AG04450 (cell line): ENCODE measurements around the gene AMHR2. TPM values are rescaled to one million over a fixed set of nuclear protein-coding genes. Genes with fewer than 3 reads are reported as not detected.
A peak's percentile ranks its signal among the peaks of the same experiment; 100 is the strongest.

Experiments used
- CTCF ChIA-PET: fragments of 300-600, 350-600 bp; formaldehyde crosslinking; extraction: SDS; loops from one replicate; lab custom pipeline; 2022; ENCODE audit warnings: antibody characterized with exemption, inconsistent platforms; lab: Charles Lee
- POLR2A ChIA-PET: fragments of 350-600 bp; formaldehyde crosslinking; extraction: SDS; loops from one replicate; lab custom pipeline; 2021; ENCODE audit warnings: antibody characterized with exemption, inconsistent platforms; lab: Yijun Ruan, JAX
- DNase-seq: peaks from one replicate; pipeline ENCODE4 v3.0.0-alpha.2; 2011; ENCODE audit warnings: low read depth, low spot score
- H3K27ac ChIP-seq: one replicate; pipeline ENCODE4 v1.5.1; 2012; ENCODE audit warnings: low read depth, low read length, control low read depth
- H3K27me3 ChIP-seq: one replicate; pipeline ENCODE4 v1.6.0; 2012; ENCODE audit warnings: low read length; ENCODE audit not compliant: control insufficient read depth, insufficient read depth
- H3K4me3 ChIP-seq: 2 replicates; pipeline ENCODE4 v1.5.1; 2011; ENCODE audit warnings: mild to moderate bottlenecking, low read depth, low read length, control low read depth
- H3K9me3 ChIP-seq: 2 replicates; pipeline ENCODE4 v1.5.1; 2012; ENCODE audit warnings: low read length; ENCODE audit not compliant: control insufficient read depth, insufficient read depth
- polyA plus RNA-seq: library from polyadenylated mRNA; depleted of rRNA; stranded (reverse); fragments of >200 nt; gene quantifications from 2 replicates; pipeline ENCODE4 v1.2.3, GENCODE V29; 2011
- TF ChIP-seq, protein P1 (sequence below): IDR thresholded peaks from 2 replicates; pipeline ENCODE4 v1.5.1; 2011; ENCODE audit warnings: low read depth, low read length, control low read depth, inconsistent platforms

Gene AMHR2
- polyA plus RNA-seq, 1 experiment: not detected

DNA sequence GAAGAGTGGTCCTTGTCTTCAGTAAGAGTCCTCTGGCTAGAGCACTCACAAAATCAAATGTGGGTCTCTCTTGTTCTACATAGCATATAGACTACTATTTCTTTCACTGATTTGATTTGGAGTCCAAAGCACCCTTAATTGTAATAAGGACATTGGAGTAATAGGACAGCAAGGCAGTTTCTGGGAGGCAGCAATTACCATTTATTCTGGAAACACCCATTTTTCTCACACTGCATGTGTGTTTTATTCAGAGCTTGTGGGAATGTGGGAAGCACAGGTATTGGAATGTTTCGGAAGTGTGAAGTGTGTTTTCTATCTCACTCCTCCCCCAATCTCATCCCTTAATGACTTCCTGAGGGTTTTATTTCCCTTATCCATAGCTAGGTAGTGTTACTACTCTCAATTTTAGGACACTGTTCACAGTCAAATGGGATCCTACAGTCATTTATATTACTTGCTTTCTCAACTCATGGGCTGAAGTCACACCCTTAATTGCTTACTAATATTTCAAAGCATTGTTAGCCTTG, 48.5 kb downstream of the AMHR2 start:
- Histone ChIP-seq H3K9me3 (no peaks in the 10 kb centered on the region), H3K4me3 (no peak overlapping the region), H3K27me3 (no peaks in the 10 kb centered on the region), H3K27ac (no peak overlapping the region)
- DNase-seq: no peak
- ChIA-PET POLR2A (interaction anchor here (0.6 to 1.2 kb wide), 6 partner anchors 10 to 174 kb away, joined by 3 to 8 read pairs (median 3); no protein-coding TSS in a partner anchor), CTCF (interaction anchor here (1.9 kb wide), 1 partner anchor 32 kb away, joined by 4 read pairs; no protein-coding TSS in a partner anchor)
- TF ChIP-seq, protein P1, sequence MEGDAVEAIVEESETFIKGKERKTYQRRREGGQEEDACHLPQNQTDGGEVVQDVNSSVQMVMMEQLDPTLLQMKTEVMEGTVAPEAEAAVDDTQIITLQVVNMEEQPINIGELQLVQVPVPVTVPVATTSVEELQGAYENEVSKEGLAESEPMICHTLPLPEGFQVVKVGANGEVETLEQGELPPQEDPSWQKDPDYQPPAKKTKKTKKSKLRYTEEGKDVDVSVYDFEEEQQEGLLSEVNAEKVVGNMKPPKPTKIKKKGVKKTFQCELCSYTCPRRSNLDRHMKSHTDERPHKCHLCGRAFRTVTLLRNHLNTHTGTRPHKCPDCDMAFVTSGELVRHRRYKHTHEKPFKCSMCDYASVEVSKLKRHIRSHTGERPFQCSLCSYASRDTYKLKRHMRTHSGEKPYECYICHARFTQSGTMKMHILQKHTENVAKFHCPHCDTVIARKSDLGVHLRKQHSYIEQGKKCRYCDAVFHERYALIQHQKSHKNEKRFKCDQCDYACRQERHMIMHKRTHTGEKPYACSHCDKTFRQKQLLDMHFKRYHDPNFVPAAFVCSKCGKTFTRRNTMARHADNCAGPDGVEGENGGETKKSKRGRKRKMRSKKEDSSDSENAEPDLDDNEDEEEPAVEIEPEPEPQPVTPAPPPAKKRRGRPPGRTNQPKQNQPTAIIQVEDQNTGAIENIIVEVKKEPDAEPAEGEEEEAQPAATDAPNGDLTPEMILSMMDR: no peak

DNA sequence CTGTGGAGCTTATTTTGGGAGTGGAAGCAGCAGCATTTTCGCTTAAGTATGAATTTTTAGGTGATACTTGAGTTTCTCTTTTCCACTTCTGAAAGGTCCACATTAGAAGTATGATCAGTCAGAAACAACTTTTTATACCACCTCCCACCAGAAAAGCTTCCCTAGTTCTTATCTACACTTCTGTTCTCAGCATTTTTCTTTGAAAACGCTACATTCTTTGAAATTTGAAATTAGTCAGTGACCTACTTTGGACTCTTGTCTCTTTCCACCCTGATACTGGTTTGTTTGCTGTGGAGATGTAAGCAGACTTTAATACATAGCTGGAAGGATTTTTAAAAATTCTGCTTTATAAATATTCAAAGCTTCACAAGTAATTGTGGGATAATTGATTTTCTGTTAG, 50.4 kb downstream of the AMHR2 start:
- ChIA-PET POLR2A (interaction anchor here (0.7 to 1.3 kb wide), 4 partner anchors 17 to 95 kb away, joined by 3 to 11 read pairs (median 5); partner anchors contain the start of genes MAP3K12 and SP1), CTCF (interaction anchor here (0.5 to 4.6 kb wide), 7 partner anchors 24 to 157 kb away, joined by 3 to 35 read pairs (median 3); partner anchors contain the start of gene NPFF)
- Histone ChIP-seq H3K27me3 (no peaks in the 10 kb centered on the region), H3K4me3 (no peak overlapping the region), H3K27ac (no peak overlapping the region), H3K9me3 (no peaks in the 10 kb centered on the region)
- no peak for DNase-seq
- TF ChIP-seq, protein P1: no peak

DNA sequence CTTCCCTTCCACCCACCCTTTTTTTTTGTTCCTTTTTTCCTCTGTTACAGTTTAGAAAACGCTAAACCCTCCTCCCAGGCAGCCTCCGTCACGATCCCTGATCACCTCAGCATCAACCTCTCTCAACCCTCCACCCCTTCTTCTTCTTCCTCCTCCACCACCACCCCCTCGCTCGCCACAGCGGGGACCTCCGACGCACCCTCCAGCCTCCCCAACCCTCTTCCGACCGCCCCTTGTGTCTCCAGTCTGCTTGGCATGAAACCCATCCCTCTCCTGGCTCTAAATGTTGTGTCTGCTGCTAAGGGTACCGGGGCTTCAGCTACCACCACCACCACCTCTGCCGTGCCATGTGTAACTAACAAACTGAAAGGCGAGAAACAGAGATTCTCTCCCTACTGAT, 51.2 kb downstream of the AMHR2 start:
- Histone ChIP-seq H3K27ac (no peak overlapping the region), H3K9me3 (no peaks in the 10 kb centered on the region), H3K4me3 (no peak overlapping the region), H3K27me3 (no peaks in the 10 kb centered on the region)
- ChIA-PET POLR2A (interaction anchor here (0.7 to 1.3 kb wide), 4 partner anchors 11 to 95 kb away, joined by 3 to 7 read pairs (median 4); partner anchors contain the start of gene SP1), CTCF (interaction anchor here (0.7 to 4.6 kb wide), 5 partner anchors 34 to 930 kb away, joined by 3 to 35 read pairs (median 6); partner anchors contain the start of gene AAAS)
- TF ChIP-seq, protein P1: no peak
- no peak for DNase-seq

DNA sequence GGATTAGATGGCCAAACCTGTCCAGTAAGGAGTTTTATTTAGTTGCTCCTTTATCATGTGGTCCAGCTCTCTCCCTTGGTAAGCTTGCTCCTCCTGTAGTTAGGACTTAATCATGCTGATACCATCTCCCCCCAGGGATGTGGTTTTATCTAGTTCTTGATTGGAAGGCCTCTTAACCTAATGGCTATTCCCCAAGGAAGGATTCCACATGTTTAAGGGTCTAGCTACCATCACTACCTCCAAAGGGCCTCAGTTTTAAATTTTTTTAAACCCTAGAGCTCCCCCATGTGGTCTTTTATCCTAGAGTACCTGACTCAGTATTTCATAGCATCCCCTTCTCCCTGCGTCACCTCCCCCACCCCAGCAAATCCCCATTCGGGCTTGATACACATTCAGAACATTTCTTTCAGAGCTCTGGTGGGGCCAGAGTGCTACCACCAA, 53.1 kb downstream of the AMHR2 start:
- CTCF ChIA-PET: interaction anchor here (0.7 to 4.6 kb wide), 6 partner anchors 12 to 124 kb away, joined by 3 to 35 read pairs (median 4); no protein-coding TSS in a partner anchor
- H3K27ac ChIP-seq: no peak overlapping the region
- TF ChIP-seq, protein P1: peak; percentile 47
- H3K27me3 ChIP-seq: no peaks in the 10 kb centered on the region
- no peak overlapping the region for H3K4me3 ChIP-seq
- POLR2A ChIA-PET: interaction anchor here (0.6 to 1.9 kb wide), 7 partner anchors 8 to 131 kb away, joined by 3 to 18 read pairs (median 4); no protein-coding TSS in a partner anchor
- DNase-seq: no peak
- no peaks in the 10 kb centered on the region for H3K9me3 ChIP-seq

DNA sequence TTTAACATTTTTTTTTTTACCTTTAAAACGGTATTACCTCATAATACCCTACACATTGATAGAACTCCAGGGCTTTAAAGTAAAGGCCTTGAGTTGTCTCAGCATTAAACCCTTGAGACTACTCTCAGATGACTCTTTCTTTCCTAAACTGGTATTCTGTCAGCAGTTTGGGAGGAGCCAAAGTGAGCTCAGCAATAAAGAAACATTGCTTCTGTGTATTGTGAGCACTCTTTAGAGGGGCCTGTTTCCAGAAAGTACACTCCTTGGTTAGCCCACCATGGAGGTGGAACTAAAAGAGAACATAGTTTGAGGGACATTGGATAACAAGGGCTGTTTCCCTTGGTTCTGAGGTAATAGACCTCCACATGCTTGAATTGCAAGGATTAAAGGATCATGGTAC, 55.2 kb downstream of the AMHR2 start:
- Histone ChIP-seq H3K4me3 (no peak overlapping the region), H3K27me3 (no peaks in the 10 kb centered on the region), H3K9me3 (no peaks in the 10 kb centered on the region), H3K27ac (no peak overlapping the region)
- CTCF ChIA-PET: interaction anchor here (0.6 to 1.9 kb wide), 5 partner anchors 29 to 158 kb away, joined by 4 to 8 read pairs (median 7); partner anchors contain the start of gene AAAS
- POLR2A ChIA-PET: interaction anchor here (0.6 to 6.2 kb wide), 4 partner anchors 15 to 38 kb away, joined by 3 to 50 read pairs (median 10); partner anchors contain the start of genes MAP3K12, PRR13 and TARBP2
- TF ChIP-seq, protein P1: no peak
- no peak for DNase-seq
